SKM-1 (cell line): ENCODE data around the gene OAS1.
"Not testable (repeated sequence)": the region's sequence is repeated elsewhere in the genome, so short reads cannot be mapped to it uniquely, and the experiment has no call there.

Experiments
- DNase-seq: peaks from one replicate; lab custom pipeline; 2025; ENCODE audit not compliant: unreplicated experiment; lab: John Stamatoyannopoulos, UW

The OAS1 gene

GRCh38 chr12:112900298-112901145 lies 6.2 kb upstream of the OAS1 start:
- no peak for DNase-seq

- DNase-seq: no peak
Observed at GRCh38 chr12:112901271-112901670, 5.5 kb upstream of the OAS1 start.

- DNase-seq: no peak
Observed at GRCh38 chr12:112904571-112904970, 2.2 kb upstream of the OAS1 start.

GRCh38 chr12:112905451-112906089 lies 1.2 kb upstream of the OAS1 start:
- DNase-seq: no peak

GRCh38 chr12:112907415-112908157 lies 824 bp downstream of the OAS1 start:
- DNase-seq: no peak

GRCh38 chr12:112908548-112908947 lies 1.8 kb downstream of the OAS1 start:
- DNase-seq: no peak

GRCh38 chr12:112909693-112910092 lies 2.9 kb downstream of the OAS1 start:
- no peak for DNase-seq

- no peak for DNase-seq
Observed at GRCh38 chr12:112913038-112913688, 6.4 kb downstream of the OAS1 start.

- DNase-seq: not testable (repeated sequence)
Observed at GRCh38 chr12:112913888-112914287, 7.1 kb downstream of the OAS1 start.

- DNase-seq: no peak
Observed at GRCh38 chr12:112916270-112916669, 9.5 kb downstream of the OAS1 start.

- no peak for DNase-seq
Observed at GRCh38 chr12:112919121-112919520, 12.4 kb downstream of the OAS1 start.

GRCh38 chr12:112924986-112925385 lies 18.2 kb downstream of the OAS1 start:
- no peak for DNase-seq

- DNase-seq: not testable (repeated sequence)
Observed at GRCh38 chr12:112926416-112927033, 19.8 kb downstream of the OAS1 start.

- DNase-seq: no peak
Observed at GRCh38 chr12:112927475-112927874, 20.7 kb downstream of the OAS1 start.

GRCh38 chr12:112927925-112928324 lies 21.2 kb downstream of the OAS1 start:
- no peak for DNase-seq

GRCh38 chr12:112928978-112929377 lies 22.2 kb downstream of the OAS1 start:
- no peak for DNase-seq

GRCh38 chr12:112929715-112930114 lies 23.0 kb downstream of the OAS1 start:
- DNase-seq: no peak

GRCh38 chr12:112930350-112930749 lies 23.6 kb downstream of the OAS1 start:
- DNase-seq: no peak

GRCh38 chr12:112932485-112933128 lies 25.8 kb downstream of the OAS1 start:
- no peak for DNase-seq

GRCh38 chr12:112933129-112933505 lies 26.4 kb downstream of the OAS1 start:
- no peak for DNase-seq
